Mesenchymal stem cell (in vitro differentiated cells and primary cell): Measurements from ENCODE around the gene TIMD4.

Experiments
- DNase-seq: peaks from one replicate; pipeline ENCODE4 v3.0.0-alpha.2; 2013
- H2AFZ ChIP-seq: one replicate; pipeline ENCODE4 v1.6.1; 2013; ENCODE audit warnings: low read depth, mild to moderate bottlenecking, control low read depth, inconsistent platforms, low read length, moderate library complexity
- H2AK5ac ChIP-seq: 2 replicates; pipeline ENCODE4 v1.6.1; 2013; ENCODE audit warnings: low read length, moderate library complexity, mild to moderate bottlenecking, inconsistent platforms; ENCODE audit not compliant: severe bottlenecking
- H2BK120ac ChIP-seq: one replicate; pipeline ENCODE4 v1.6.1; 2013; ENCODE audit warnings: low read depth, mild to moderate bottlenecking, inconsistent platforms, low read length, moderate library complexity
- H2BK12ac ChIP-seq, 2 experiments: one replicate each; pipeline ENCODE4 v1.6.1; 2013; ENCODE audit warnings: inconsistent platforms in 2 of 2, low read length in 2 of 2, mild to moderate bottlenecking in 2 of 2, moderate library complexity in 2 of 2, control low read depth in 1 of 2
- H2BK15ac ChIP-seq: one replicate; pipeline ENCODE4 v1.6.1; 2013; ENCODE audit warnings: mild to moderate bottlenecking, low read depth, inconsistent platforms; ENCODE audit not compliant: poor library complexity, severe bottlenecking
- H2BK5ac ChIP-seq: 2 replicates; pipeline ENCODE4 v1.6.1; 2013; ENCODE audit warnings: low read depth, mild to moderate bottlenecking, low read length, control low read depth, inconsistent platforms; ENCODE audit not compliant: poor library complexity, severe bottlenecking
- H3K14ac ChIP-seq, 2 experiments: one replicate each; pipeline ENCODE4 v1.6.1; 2013; ENCODE audit warnings: inconsistent platforms in 2 of 2, low read length in 2 of 2, control low read depth in 1 of 2, mild to moderate bottlenecking in 1 of 2, moderate library complexity in 1 of 2
- H3K18ac ChIP-seq, 2 experiments: one replicate each; pipeline ENCODE4 v1.6.1; 2013; ENCODE audit warnings: inconsistent platforms in 2 of 2, low read length in 2 of 2, control low read depth in 1 of 2, low read depth in 1 of 2, mild to moderate bottlenecking in 1 of 2
- H3K23ac ChIP-seq, 2 experiments: one replicate each; pipeline ENCODE4 v1.6.1; 2013; ENCODE audit warnings: inconsistent platforms in 2 of 2, low read length in 2 of 2, mild to moderate bottlenecking in 2 of 2, moderate library complexity in 2 of 2, control low read depth in 1 of 2
- H3K27ac ChIP-seq: 2 replicates; pipeline ENCODE4 v1.5.1; 2013; ENCODE audit warnings: mild to moderate bottlenecking, moderate library complexity, low read length, control low read depth, inconsistent platforms; ENCODE audit not compliant: poor library complexity, severe bottlenecking
- H3K27me3 ChIP-seq, 2 experiments: 2 replicates each; pipeline versions ENCODE4 v1.6.1 to v1.7.0; 2013; ENCODE audit warnings: low read length in 2 of 2, mild to moderate bottlenecking in 2 of 2, moderate library complexity in 2 of 2, control low read depth in 1 of 2, inconsistent platforms in 1 of 2; ENCODE audit not compliant: control insufficient read depth in 1 of 2, insufficient read depth in 1 of 2
- H3K36me3 ChIP-seq, 2 experiments: 2 replicates each; pipeline versions ENCODE4 v1.6.1 to v1.7.0; 2013; ENCODE audit warnings: low read length in 2 of 2, control low read depth in 1 of 2, inconsistent platforms in 1 of 2, low read depth in 1 of 2, mild to moderate bottlenecking in 1 of 2; ENCODE audit not compliant: insufficient read depth in 2 of 2, control insufficient read depth in 1 of 2
- H3K4ac ChIP-seq, 2 experiments: one replicate each; pipeline ENCODE4 v1.6.1; 2013; ENCODE audit warnings: inconsistent platforms in 2 of 2, low read length in 2 of 2, mild to moderate bottlenecking in 2 of 2, moderate library complexity in 2 of 2, control low read depth in 1 of 2, low read depth in 1 of 2
- H3K4me1 ChIP-seq: 2 replicates; pipeline ENCODE4 v1.6.1; 2013; ENCODE audit warnings: low read depth, low read length, control low read depth; ENCODE audit not compliant: control insufficient read depth, insufficient read depth
- H3K4me2 ChIP-seq: 2 replicates; pipeline ENCODE4 v1.6.1; 2013; ENCODE audit warnings: low read length, mild to moderate bottlenecking, inconsistent platforms; ENCODE audit not compliant: poor library complexity, severe bottlenecking
- H3K4me3 ChIP-seq, 2 experiments: 2 replicates each; pipeline versions ENCODE4 v1.5.1 to v1.7.0; 2013; ENCODE audit warnings: low read length in 2 of 2, mild to moderate bottlenecking in 2 of 2, control low read depth in 1 of 2, low read depth in 1 of 2; ENCODE audit not compliant: insufficient read depth in 1 of 2
- H3K79me1 ChIP-seq: replicated peaks from 2 replicates; pipeline ENCODE4 v1.6.1; 2013; ENCODE audit warnings: mild to moderate bottlenecking, control low read depth, low read length, inconsistent platforms; ENCODE audit not compliant: poor library complexity, severe bottlenecking
- H3K9ac ChIP-seq: 2 replicates; pipeline ENCODE4 v1.7.0; 2013; ENCODE audit warnings: mild to moderate bottlenecking, low read length, moderate library complexity
- H3K9me3 ChIP-seq: 2 replicates; pipeline ENCODE4 v1.7.0; 2013; ENCODE audit warnings: mild to moderate bottlenecking, low read length; ENCODE audit not compliant: control insufficient read depth
- H4K8ac ChIP-seq: one replicate; pipeline ENCODE4 v1.6.1; 2013; ENCODE audit warnings: inconsistent platforms, mild to moderate bottlenecking, low read length, moderate library complexity
- H4K91ac ChIP-seq: one replicate; pipeline ENCODE4 v1.6.1; 2013; ENCODE audit warnings: mild to moderate bottlenecking, low read length, inconsistent platforms
- WGBS: methylation state at CpG from one replicate; pipeline ENCODE4 v1.1.7; 2013; ENCODE audit warnings: mixed read lengths; 5-methylcytosine and 5-hydroxymethylcytosine counted together

Gene TIMD4

GRCh38 chr5:156906807-156907206 lies 56.2 kb downstream of the TIMD4 start:
- H4K91ac ChIP-seq = no peak overlapping the region
- H2AFZ ChIP-seq = no peak overlapping the region
- no peak overlapping the region for H2BK12ac ChIP-seq
- no peaks in the 10 kb centered on the region for H3K36me3 ChIP-seq
- no peak overlapping the region for H3K4ac ChIP-seq
- H3K9me3 ChIP-seq = no peaks in the 10 kb centered on the region
- WGBS = 67% methylated on average over 3 of the region's 3 CpGs
- no peak overlapping the region for H2BK15ac ChIP-seq
- H2BK120ac ChIP-seq = no peak overlapping the region
- H3K14ac ChIP-seq = no peak overlapping the region
- no peak overlapping the region for H3K4me2 ChIP-seq
- no peak for DNase-seq
- no peak overlapping the region for H4K8ac ChIP-seq
- no peak overlapping the region for H2BK5ac ChIP-seq
- H3K4me1 ChIP-seq = no peaks in the 10 kb centered on the region
- H3K23ac ChIP-seq = no peak overlapping the region
- no peak overlapping the region for H3K9ac ChIP-seq
- no peaks in the 10 kb centered on the region for H3K27me3 ChIP-seq
- H3K4me3 ChIP-seq = no peak overlapping the region
- no peaks in the 10 kb centered on the region for H3K79me1 ChIP-seq
- no peak overlapping the region for H2AK5ac ChIP-seq
- H3K27ac ChIP-seq = no peak overlapping the region
- H3K18ac ChIP-seq = no peak overlapping the region

GRCh38 chr5:156896546-156896945 lies 66.5 kb downstream of the TIMD4 start:
- H4K91ac ChIP-seq = no peak overlapping the region
- no peak overlapping the region for H2BK15ac ChIP-seq
- H2AK5ac ChIP-seq = no peak overlapping the region
- no peak overlapping the region for H3K4me2 ChIP-seq
- H3K79me1 ChIP-seq = no peaks in the 10 kb centered on the region
- no peak overlapping the region for H3K9ac ChIP-seq
- H3K4ac ChIP-seq = no peak overlapping the region
- H2BK120ac ChIP-seq = no peak overlapping the region
- no peaks in the 10 kb centered on the region for H3K4me1 ChIP-seq
- WGBS = 85% methylated on average over 7 of the region's 7 CpGs
- H3K4me3 ChIP-seq = no peak overlapping the region
- H3K23ac ChIP-seq = no peak overlapping the region
- no peak overlapping the region for H2BK5ac ChIP-seq
- H2BK12ac ChIP-seq = no peak overlapping the region
- no peaks in the 10 kb centered on the region for H3K9me3 ChIP-seq
- no peak overlapping the region for H4K8ac ChIP-seq
- H3K27me3 ChIP-seq = no peaks in the 10 kb centered on the region
- H3K18ac ChIP-seq = no peak overlapping the region
- no peak for DNase-seq
- no peak overlapping the region for H3K27ac ChIP-seq
- no peaks in the 10 kb centered on the region for H3K36me3 ChIP-seq
- no peak overlapping the region for H2AFZ ChIP-seq
- no peak overlapping the region for H3K14ac ChIP-seq

DNA sequence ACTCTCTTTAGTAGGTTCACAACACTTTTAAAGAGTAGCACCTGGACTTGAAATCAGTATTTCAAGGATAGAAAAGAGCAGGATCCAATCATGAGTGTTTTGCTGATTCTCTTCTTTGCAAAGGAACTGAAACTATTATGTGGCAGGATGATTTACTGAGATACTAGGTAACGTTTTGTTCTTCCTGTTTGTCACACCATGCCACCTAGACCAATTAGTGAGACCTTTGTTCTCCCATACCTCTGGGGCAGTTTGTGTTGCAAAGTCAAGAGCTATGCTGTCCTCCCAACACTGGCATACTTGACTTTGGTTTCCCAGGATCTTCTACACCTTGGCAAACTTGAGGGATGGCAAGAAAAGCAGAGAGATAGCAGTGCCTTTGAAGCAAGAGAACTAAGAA lies 69.5 kb downstream of the TIMD4 start:
- Histone ChIP-seq H3K14ac (no peak overlapping the region), H2AFZ (no peak overlapping the region), H2BK15ac (no peak overlapping the region), H3K4me3 (no peak overlapping the region), H2BK5ac (no peak overlapping the region), H3K27me3 (peaks cover 0 to 7% of the 10 kb centered on the region in 2 experiments), H3K36me3 (no peaks in the 10 kb centered on the region), H4K91ac (no peak overlapping the region), H2BK12ac (no peak overlapping the region), H3K4me1 (no peaks in the 10 kb centered on the region), H3K18ac (no peak overlapping the region), H2AK5ac (no peak overlapping the region), H3K79me1 (no peaks in the 10 kb centered on the region), H3K9me3 (no peaks in the 10 kb centered on the region), H3K9ac (no peak overlapping the region), H3K27ac (no peak overlapping the region), H3K23ac (no peak overlapping the region), H4K8ac (no peak overlapping the region), H2BK120ac (no peak overlapping the region), H3K4ac (no peak overlapping the region), H3K4me2 (no peak overlapping the region)
- no peak for DNase-seq
- 100% methylated on average over 1 of the region's 1 CpG for WGBS

DNA sequence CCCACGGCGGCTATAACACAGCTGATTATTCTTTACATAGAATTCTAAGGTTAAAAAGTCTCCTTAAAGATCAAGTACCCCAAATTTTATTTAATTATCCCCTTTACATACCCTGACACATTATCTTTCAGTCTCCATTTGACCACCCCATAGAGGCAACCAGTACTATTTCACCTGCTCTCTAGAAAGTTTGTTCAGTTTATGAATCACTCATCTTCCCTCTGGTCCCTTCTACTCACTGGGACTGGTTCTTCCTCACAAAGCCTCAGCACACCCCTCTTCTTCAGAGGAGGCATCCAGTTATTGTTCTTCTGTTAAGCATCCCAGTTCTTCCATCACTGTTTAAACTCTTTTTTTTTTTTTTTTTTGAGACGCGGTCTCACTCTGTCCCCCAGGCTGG lies 70.2 kb downstream of the TIMD4 start:
- Histone ChIP-seq H3K9ac (no peak overlapping the region), H3K23ac (no peak overlapping the region), H3K14ac (no peak overlapping the region), H3K27me3 (peaks cover 0 to 7% of the 10 kb centered on the region in 2 experiments), H2AK5ac (no peak overlapping the region), H3K79me1 (no peaks in the 10 kb centered on the region), H3K36me3 (no peaks in the 10 kb centered on the region), H3K4me2 (no peak overlapping the region), H2BK12ac (no peak overlapping the region), H3K4ac (no peak overlapping the region), H2BK5ac (no peak overlapping the region), H2BK15ac (no peak overlapping the region), H2BK120ac (no peak overlapping the region), H4K91ac (no peak overlapping the region), H3K4me3 (no peak overlapping the region), H2AFZ (no peak overlapping the region), H3K9me3 (no peaks in the 10 kb centered on the region), H3K18ac (no peak overlapping the region), H3K4me1 (no peaks in the 10 kb centered on the region), H4K8ac (no peak overlapping the region), H3K27ac (no peak overlapping the region)
- WGBS = 96% methylated on average over 2 of the region's 4 CpGs
- DNase-seq = no peak
